Fibroblast of the aortic adventitia (primary cell): ENCODE measurements around the gene CDH8. TPM values are rescaled to one million over a fixed set of nuclear protein-coding genes. Genes with fewer than 3 reads are reported as not detected.

Source experiments
- DNase-seq: peaks from one replicate; pipeline ENCODE4 v3.0.0-alpha.2; 2010; ENCODE audit warnings: low read depth
- H3K4me3 ChIP-seq: 2 replicates; pipeline ENCODE4 v1.5.1; 2011; ENCODE audit warnings: low read depth, mild to moderate bottlenecking, control low read depth, low read length, moderate library complexity
- CTCF ChIP-seq: IDR thresholded peaks from 2 replicates; pipeline ENCODE4 v1.5.1; 2011; ENCODE audit warnings: mild to moderate bottlenecking, low read length, control low read depth, inconsistent platforms; ENCODE audit not compliant: insufficient read depth
- total RNA-seq: library from RNA; depleted of rRNA; stranded (reverse); fragments of >200 nt; gene quantifications from 2 replicates; pipeline ENCODE4 v1.2.3, GENCODE V29; 2012; ENCODE audit warnings: low replicate concordance

Gene CDH8
- total RNA-seq, 1 donor = not detected

DNA sequence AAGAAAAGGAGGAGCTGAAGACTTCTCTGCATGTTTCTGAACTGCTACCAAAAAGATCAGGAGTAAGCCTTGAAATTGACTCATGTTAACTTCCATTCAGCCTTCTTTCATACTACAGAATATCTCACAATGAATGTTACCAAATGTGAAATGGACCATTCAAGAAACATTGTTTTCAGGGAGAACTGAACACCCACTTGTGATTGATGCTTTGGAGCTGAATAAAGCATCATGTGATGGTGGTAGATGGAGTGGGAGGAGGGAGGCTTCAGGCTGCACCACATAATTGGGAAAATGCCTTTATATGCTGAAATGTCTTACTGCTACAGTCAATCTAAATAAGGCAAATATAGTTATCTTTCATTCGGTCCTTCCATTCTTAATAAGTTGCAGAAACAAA lies 127.8 kb downstream of the CDH8 start:
- no peak for TF ChIP-seq CTCF
- no peak overlapping the region for H3K4me3 ChIP-seq
- no peak for DNase-seq

DNA sequence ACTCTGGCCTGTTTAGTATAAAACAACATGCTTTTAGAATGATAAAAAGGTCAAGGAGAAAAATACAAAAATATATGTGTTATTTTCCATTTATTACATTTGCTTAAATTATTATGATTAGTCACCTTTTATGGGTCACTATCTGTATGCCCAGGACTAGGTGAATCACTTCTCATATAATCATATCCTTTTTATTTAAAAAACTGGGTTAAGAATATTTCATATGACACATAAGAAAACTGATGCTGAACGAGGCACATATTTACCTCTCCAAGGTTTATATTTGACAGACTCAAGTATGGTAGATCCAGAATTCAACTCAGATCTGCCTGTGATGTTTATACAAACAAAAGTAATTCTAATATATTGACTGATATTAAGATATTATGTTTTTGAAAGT lies 134.5 kb downstream of the CDH8 start:
- no peak for TF ChIP-seq CTCF
- DNase-seq = no peak
- no peak overlapping the region for H3K4me3 ChIP-seq

DNA sequence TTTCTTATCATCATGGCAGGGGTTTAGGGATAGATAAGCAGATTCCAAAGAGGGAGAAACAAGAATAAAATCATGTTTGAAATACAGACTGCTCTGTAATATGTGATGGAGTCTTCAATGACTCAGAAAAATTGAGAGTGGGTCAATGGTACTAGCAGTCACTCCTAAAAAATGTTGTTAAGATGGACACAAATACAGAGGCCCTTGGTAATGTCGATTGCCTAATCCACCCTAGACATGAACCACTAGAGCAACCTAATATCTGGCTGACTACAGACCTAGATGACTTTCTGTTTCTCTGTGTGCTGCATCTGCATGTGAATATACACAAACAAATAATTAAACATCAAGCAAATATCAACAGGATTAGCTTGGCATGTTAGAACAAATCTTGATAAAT lies 135.8 kb downstream of the CDH8 start:
- H3K4me3 ChIP-seq = no peak overlapping the region
- TF ChIP-seq CTCF = no peak
- no peak for DNase-seq

GRCh38 chr16:61897657-61898056 lies 138.6 kb downstream of the CDH8 start:
- no peak for TF ChIP-seq CTCF
- H3K4me3 ChIP-seq = no peak overlapping the region
- no peak for DNase-seq

- no peak for DNase-seq
- no peak for TF ChIP-seq CTCF
- H3K4me3 ChIP-seq = no peak overlapping the region
These were observed 143.7 kb downstream of the CDH8 start for GRCh38 chr16:61892531-61892930.

- H3K4me3 ChIP-seq = no peak overlapping the region
- DNase-seq = no peak
- no peak for TF ChIP-seq CTCF
These were observed 144.8 kb downstream of the CDH8 start for GRCh38 chr16:61891460-61891859.

GRCh38 chr16:61890386-61890785 lies 145.9 kb downstream of the CDH8 start:
- H3K4me3 ChIP-seq = no peak overlapping the region
- no peak for DNase-seq
- no peak for TF ChIP-seq CTCF
